Stimulated activated CD8-positive, alpha-beta memory T cell treated with anti-CD3 and anti-CD28 coated beads, Interleukin-15, amount 100 ng/mL, for 24 hours (primary cell): ENCODE measurements around the gene AKAP6.

Source experiments
- DNase-seq: peaks from one replicate; pipeline ENCODE4 v3.0.0-alpha.2; 2020; ENCODE audit warnings: low read depth

The AKAP6 gene

DNA sequence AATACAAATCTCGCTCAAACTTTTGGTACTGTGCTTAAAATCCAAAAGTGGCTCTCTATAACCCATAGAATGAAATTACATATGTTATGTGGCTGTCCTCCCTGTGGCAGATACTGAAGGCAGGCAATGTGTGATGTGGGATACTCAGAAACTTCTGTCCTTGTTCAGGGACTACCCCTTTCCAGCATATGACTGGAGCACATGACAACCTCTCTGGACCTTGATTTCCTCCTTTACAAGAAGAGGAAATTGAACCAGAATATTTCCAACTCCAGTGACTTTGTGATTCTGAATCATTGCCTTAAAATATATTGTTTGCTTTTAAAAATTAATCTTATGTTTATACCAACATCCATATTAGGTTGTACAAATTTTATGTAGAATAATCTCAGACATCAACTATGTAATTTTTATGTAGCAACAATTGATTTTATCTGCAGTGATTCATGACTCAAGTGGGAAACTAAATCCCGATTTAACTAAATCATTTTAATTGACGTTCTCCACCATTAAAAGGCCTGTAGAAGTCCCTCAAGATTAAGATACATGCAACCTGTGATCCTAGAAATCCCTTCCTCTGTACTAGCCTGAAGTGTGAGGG is 162.4 kb downstream of the AKAP6 start:
- DNase-seq = no peak

DNA sequence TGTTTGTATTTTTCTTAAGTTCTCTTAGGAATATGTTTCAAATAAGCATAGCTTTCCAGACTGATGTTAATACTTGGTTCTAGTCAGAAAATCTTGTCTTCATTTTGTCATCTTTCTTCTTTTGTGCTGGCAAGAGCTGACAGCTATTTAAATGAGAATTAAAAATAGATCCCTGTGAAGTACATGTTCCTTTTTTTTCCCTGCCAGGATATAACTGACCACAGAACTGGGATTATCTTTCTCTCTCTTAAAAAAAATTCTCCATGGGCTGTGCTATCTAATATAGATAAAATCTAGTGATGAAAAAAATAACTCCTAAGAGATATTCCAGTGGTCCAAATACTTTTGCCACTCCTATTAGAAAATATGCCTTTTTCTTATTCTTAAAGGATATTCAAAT is 163.4 kb downstream of the AKAP6 start:
- no peak for DNase-seq

DNA sequence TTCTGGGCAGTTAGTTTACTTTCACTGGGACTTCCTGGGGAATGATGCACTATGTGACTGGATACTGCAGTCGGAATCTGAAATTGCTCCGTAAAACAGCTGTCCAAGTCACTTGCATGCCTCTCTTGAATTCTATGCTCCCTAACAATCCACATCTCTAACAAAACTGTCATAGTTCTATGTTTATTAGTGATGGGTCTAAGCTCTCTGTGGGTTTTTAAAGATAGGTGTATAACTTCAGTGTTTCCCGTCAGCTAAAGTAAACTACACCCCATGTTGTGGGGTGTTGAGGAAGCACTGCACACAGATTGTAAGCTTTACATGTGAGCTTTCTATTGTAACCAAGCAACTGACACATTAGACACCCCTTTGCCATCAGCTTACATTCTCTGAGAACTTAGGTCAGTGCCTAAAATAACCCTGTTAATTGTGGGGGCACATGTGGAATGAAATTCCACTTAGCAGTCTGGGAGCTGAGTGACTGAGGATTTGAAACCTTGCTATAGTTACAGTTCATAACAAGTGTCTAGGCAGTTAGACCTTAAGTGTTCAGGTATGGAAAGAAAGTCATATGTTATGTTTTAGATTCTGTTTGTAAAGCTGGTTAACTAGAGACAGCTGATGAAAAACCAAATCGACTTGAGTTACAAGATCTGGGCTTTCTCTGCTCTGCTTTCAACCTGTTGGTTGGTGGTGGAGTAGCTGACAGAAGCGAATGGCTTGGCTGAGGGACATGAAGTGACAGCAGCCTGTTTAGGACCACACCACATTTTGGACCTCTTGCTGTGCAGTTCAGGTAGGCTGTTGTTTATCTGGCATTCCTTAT is 165.7 kb downstream of the AKAP6 start:
- DNase-seq = no peak

DNA sequence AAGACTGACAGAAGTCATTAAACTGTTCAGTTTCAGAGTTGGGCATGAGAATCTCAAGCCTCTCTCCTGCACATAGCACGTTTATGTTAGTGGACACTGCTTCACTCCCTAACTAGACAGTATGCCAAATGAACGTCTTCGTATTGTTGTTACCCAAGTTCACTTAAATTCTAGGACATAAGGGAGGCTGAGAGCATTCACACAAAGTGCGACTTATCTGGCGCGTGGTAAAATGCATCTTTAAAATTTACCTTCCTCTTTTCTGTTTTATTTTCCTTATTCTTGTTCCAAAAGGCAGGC is 166.3 kb downstream of the AKAP6 start:
- DNase-seq = no peak

DNA sequence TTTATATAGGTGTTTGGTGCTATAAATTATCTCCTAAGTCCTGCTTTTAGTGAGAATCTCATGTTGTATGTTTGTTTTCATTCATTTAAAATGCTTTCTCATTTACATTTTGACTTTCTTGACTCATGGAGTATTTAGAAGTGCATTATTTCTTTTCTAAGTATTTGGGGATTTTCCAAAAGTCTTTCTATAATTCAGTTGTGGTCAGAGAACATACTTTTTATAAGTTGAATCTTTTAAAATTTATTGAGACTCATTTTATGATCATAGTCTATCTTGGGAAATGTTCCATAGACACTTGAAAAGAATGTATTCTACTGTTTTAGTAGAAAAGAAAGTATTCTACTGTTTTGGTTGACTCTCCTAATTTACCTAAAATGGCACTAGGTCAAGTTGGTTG is 168.2 kb downstream of the AKAP6 start:
- no peak for DNase-seq

DNA sequence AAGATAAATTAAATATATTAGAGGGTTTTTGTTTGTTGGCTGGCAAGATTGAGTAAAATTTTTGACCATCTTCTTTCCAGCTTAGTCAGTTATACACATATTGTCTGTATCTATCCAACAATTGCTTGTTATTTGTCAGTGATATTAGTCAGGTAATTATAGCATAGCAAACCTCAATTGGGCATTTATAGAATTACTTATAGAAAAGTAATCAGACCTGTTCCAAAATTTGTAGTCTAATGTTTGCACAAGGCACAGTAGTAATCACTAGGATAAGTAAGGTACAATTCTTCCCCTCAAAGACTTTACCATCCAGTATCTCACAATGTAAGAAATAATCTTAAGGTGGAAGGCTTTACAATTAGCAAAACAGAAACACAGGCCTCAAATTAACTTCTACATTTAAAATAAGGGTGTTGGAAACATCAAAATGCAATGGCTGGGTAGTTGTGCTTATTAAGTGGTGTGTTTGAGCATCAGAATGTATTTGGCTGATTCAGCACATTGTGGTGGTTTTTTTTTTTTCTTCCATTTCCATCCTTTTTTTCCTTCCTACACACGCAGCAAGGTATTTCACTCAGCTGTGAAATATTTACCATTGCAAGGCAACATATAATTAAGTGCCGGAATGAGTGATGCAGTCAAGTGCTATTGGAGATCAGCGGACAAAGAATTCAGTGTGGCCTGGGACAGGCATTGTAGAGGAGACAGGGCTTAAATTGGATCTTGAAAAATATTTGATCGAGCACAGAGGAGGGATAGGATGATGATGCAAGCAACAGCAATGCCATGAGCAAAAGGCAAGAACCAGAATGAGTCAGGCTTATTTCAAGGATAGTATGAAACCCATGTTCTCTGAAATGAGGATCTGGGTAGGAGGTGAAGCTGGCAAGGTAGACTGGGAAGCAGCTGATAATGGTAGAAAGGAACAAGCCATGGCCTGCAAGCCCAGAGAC is 178.2 kb downstream of the AKAP6 start:
- DNase-seq = no peak

DNA sequence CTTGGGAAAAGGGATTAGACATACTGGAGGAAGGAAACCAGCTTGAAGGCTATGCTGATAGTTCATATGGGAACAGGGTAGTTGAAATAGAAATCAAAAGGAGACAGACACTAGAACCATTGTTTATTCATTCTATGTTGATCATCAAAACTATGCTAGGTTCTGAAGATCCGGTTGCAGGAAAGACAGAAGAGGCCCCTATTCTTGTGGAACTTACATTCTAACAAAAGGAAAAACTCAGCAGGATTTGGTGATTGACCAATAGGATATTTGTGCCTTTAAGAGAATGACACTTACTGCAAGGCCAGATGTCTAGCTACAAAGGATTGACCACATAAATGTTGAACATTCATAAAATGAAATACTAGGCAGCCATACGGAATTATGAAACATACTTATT is 179.2 kb downstream of the AKAP6 start:
- no peak for DNase-seq

DNA sequence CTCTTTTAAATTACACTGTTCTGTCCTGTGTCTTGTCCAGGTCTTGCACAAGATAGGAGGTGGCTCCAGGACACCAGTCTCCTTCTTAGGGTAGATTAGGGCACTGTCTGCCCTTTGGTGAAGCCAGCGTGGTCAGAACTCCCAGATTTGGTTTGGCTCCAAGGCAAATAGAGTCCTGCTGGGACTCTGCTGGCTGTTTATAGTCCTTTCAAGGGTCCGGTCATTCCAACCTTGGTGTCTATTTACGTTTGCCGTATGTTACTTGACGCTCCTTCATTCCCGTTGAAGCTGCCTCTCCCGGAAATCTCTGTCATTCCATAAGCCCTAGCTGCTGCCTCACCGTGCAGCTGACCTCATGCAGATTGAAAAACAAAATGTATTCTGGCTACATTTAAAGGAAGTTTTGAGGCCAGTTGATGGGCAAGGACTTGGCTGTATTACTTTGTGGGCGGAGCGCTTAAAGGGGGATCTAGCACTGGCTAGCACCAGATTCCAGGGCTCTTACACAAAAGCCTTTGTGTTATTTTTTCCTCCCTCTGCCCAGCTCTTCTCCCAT is 180.6 kb downstream of the AKAP6 start:
- no peak for DNase-seq

DNA sequence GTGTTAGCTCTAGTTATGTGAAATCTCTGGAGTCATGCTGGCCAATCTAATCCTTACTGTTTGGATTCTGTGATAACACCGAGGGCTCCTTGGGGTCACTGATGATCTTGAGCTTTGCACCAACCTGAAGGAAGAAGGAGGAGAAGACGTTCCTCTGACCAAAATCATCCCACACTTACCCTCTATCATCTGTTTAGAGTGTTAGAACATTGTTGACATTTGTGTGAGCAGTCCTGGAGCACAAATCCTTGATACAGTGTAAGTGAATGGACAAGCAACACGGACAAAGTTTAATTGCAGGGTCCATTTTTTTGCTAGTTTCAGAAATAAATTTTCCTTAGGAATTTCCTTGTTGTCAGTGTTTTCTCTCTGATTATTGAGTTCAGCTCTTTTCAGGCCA is 181.7 kb downstream of the AKAP6 start:
- DNase-seq = no peak

DNA sequence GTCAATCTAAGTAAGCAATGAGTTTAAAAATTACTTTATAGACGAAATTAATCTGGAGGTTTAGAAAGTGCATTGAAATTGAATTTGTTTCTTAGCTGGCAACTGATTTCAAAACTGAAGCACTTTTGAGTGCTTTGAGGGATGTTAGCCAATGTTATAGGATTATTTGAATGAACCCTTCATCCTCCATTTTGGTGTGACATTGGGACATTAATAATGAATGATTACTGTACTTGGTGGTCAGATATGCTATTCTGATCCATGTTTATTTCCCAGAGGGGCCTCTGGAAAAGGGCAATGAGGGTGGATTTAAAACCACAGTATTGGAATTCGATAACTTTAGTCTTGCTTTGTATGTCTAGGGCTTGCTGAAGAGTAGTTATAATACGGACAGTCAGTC is 183.2 kb downstream of the AKAP6 start:
- no peak for DNase-seq

DNA sequence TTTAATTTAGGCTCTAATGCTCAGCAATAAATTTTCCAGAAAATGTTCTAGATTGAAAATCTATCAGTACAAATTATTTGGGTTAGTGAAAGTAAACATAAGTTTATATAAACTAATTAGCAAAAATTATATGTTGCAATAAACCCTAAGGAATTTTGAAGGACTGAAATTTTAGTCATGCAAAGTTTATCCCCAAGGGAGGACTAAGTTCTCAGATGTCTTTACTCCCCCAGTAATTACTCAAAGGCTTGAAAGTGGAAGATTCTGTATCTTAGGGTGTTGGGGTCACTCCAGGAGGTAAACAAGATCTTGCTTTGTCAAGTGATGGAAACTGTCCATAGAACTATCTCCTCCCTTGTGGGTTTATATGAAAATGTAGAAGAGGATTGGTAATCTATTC is 183.7 kb downstream of the AKAP6 start:
- DNase-seq = no peak

DNA sequence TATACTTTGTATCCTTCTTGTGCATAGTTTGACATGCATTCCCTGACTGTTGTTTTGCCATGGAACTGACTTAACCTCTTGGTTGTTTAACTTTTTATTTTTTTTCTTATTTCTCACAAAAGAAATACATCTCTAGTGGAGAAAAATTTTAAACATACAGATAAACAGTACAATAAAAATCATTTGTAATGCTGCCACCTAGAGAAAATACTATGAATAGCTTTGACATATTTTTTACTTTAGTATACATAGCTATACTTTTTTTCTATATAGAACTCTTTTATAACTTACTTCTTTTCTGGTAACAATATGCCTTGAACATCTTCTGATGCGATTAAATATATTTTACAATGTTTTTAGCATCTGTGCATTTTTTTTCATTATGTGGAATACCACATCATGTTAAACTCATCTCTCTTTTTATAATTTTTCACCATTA is 184.5 kb downstream of the AKAP6 start:
- no peak for DNase-seq

DNA sequence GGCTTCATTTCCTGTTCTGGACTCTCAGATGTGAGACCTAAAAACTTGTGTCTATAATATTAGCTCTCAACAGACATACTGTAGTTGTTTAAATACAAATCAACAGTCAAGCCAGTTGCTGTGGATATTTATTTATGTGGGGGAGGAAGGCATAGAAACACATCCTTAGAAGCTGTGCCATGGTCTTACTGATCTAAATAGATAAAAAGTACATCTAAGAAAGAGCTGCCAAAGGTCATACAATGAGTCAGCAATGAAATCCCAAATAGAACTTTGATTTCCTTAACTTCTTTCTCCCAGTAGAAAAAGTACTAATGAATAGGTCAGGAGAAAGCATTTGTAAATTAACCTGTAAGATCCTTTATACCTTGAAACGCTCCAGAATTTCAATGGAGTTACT is 185.1 kb downstream of the AKAP6 start:
- DNase-seq = no peak

DNA sequence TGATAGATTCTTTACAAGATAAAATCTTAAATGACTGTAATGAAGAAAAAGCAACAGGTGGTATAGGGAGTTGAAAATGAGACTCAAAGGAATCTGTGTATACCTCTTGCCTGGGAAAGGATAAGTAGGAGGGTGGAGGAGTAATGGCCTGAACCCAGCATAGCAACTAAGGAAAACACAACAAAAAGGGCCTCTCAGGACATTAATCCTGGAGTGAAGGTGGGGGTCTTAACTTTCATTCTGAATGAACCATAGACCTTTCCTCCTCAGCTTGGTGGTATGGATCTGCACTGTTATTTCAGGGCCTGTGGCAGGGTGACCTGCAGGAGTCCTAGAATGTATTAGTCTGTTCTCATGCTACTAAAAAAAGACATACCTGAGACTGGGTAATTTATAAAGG is 185.6 kb downstream of the AKAP6 start:
- DNase-seq = no peak

DNA sequence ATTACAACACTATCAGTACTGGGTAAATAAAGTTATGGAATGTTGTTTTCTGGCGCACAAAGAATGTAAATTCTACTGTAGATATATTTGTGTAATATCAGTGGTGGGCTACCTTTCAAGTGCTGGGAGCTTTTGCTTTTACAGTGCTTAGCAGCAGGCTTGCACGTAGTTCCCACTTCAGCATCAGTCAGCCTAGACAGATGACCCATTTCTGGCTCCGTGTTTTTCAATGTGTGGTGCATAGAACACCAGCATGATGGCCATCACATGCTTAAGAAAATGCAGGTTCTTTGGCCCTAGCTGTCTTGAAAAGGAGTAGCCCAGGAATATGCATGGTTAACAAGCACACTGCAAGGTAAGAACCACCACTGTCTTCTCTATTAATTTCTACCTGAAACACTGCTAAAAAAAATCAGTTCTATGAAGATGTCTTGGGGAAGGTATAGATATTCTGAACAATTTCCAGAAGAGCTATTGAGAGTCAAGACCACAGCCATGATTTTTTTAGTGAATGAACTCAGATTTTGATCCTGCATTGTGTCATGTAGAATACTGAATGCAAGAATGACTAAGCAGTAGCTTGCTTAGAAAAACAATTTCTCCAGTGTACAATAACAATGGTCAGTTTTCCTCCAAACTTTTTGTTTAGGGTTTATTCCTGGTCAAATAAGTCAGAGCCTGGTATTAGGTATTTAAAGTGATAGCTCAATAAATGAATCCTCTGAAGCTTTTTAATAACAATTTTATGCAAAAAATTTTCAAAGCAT is 195.7 kb downstream of the AKAP6 start:
- no peak for DNase-seq

DNA sequence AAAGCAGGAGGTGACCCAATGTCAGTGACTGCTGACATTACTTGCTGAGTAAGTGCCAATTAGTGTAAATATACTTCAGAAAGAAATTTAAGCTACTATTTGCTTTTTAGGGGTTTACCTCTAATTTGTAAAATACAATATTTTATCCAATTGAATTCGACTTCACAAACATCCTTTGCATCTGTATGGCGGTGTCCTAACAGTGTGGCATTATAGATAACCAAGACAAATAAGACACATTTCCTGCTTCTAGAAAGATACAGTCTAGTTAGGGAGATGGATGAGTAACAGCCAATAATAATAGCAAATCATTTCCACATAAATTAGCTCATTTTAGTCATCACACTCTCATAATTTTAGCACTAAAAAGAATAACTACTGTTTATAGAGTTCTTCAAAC is 196.5 kb downstream of the AKAP6 start:
- DNase-seq = no peak

DNA sequence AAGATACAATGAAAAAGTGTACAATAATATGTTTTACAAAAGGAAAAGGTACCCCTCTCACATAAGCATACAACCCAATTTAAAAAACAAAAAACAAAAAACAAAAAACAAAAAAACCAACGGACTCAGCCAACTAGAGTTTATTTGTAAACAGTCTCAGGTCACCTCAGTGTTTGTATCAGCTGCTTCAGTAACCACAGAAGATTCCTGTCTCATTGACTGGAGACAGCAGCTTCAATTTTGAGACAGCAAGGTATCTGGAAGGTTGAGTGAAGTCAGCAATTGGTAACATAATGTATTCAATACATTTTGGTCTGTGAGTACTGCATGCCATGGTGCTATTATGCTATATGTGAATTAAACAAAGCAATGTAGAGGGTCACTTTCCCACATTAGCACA is 201.7 kb downstream of the AKAP6 start:
- DNase-seq = no peak

DNA sequence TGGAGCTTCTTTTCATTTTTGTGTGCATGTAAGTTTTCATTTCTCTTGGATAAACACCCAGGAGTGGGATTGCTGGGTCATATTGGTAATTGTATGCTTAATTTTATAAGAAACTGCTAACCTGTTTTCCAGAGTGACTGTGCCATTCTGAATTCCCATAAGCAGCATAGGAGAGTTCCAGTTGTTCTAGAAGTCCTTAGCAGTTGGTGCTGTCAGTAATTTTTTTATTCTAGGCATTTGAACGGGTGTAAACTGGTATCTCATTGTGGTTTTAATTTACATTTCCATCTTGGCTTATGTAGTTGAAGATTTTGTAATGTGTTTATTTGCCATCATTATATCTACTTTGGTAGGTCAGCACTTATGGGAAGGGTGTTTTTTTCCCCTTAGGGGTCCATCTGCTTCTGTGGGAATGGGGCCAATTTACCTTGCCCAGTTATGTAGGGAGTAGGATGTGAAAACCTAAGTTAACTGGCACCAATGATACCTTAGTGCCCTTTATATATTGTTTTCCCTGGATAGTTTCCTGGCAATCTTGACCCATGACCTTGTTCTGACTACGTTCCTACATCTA is 202.9 kb downstream of the AKAP6 start:
- no peak for DNase-seq

DNA sequence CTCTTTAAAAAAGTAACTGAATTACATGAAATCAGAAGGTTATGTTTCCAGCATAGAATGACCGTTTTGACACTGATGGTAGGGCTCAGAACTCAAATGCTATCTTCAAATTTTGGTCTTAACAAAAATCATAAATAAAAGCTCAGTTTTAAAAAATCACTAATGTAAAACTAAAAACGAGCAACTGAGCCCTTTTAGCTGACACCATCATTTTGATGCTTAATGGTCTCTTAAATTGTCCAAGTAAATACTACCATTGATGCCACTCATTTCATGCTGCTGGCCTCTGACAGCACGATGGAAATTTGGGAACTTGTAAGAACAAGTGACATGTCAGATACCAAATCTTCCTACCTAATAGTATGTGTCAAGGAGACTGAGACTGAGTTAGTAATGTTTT is 205.0 kb downstream of the AKAP6 start:
- no peak for DNase-seq

DNA sequence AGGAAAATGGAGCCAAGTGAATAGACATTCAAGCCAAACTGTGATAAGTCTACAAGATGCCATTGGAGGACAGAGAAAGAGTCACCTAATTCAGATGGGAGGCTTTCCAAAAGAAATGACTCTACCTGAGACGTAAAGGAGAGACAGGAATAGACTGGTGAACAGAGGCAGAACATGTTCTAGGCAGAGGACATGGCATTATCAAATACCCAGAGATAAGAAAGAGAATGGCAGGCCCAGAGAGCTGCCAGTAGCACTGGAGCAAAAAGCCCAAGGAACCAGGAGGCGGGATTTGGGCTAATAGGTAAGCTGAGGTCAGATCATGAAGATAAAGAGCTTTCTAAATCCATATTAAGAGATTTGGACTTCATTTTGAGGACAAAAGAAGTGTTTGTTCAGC is 207.1 kb downstream of the AKAP6 start:
- no peak for DNase-seq

DNA sequence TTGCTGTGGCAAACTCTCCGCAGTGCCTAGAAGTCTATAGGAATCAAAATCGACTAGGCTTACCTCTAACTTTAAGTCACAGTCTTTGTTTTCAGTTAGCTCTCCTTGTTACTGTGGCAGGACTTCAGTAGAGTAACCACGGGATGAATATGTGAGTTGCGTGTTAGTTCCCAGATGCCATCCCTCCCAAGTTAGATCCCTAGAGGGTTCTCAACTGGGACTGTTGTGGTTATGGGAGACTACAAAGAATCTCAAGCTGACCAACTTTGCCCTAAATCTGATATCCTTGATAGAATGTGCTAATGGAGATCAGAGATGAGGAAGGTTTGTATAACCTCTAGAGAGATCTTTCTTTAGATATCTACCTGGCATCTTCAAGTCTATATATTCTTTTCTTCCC is 208.1 kb downstream of the AKAP6 start:
- no peak for DNase-seq

DNA sequence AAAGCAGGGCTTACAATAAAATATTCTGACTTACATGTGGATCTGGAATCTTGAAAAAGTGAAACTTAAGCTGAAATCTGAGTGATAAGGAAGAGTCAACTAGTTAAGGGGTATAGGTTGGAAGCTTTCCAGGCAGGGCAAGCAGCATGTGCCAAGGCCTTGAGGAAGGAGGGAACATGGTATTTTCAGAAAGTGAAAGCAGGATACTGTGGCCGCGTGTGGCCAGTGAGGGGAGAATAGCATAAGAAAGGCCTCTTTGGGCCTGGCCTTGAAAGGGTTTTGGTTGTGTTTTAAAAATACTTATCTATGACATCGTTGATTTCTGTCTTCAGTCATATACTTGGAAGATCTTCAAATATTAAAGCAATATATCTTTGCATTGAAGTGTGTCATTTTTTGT is 213.4 kb downstream of the AKAP6 start:
- no peak for DNase-seq
